K562 (cell line): ENCODE measurements around the gene ZBTB16. TPM values are rescaled to one million over a fixed set of nuclear protein-coding genes. Genes with fewer than 3 reads are reported as not detected.
A peak's percentile ranks its signal among the peaks of the same experiment; 100 is the strongest.

Experiments used
- ATAC-seq: fragments of 200-7000 bp; cut with Tn5 transposase; 3 replicates; pipeline ENCODE4 v1.9.1; 2020; ENCODE audit warnings: moderate library complexity
- BruUV-seq: library from RNA; stranded (reverse); fragments of 400-500 nt; replicated peaks from 2 replicates; lab custom pipeline; 2021; lab: Mats Ljungman, UMichigan
- CTCF ChIA-PET: fragments of 300-600 bp; formaldehyde crosslinking; extraction: SDS; loops from one replicate; lab custom pipeline; 2021; ENCODE audit warnings: low intra/inter-chr PET ratio; lab: Yijun Ruan, JAX
- POLR2A ChIA-PET: fragments of 300-600, 350-650 bp; sonication (Branson Sonifier 250); formaldehyde crosslinking; extraction: SDS; loops from one replicate; lab custom pipeline; 2021; ENCODE audit warnings: antibody characterized with exemption, inconsistent platforms; lab: Yijun Ruan, JAX
- DNase-seq, 4 experiments: peaks; one replicate each; pipeline versions ENCODE4 v3.0.0 to v3.0.0-alpha.2; 2011 to 2018; ENCODE audit warnings: low spot score in 3 of 4, mixed read lengths in 3 of 4; ENCODE audit errors: extremely low read depth in 1 of 4
- FAIRE-seq: peaks from 2 replicates; lab custom pipeline; 2011; peaks lifted over from hg19 to GRCh38; lab: Jason Lieb, UNC
- H2AFZ ChIP-seq: 2 replicates; pipeline ENCODE4 v1.6.0; 2011; ENCODE audit warnings: low read depth, low read length, control low read depth, inconsistent platforms
- H3K27ac ChIP-seq: fragments of 200-600 bp; 3 replicates; pipeline ENCODE4 v1.8.0; 2011; ENCODE audit warnings: low read depth, mild to moderate bottlenecking, control low read depth, inconsistent platforms, low read length, moderate library complexity, mixed read lengths; ENCODE audit errors: extremely low read depth
- H3K27me3 ChIP-seq, 2 experiments: fragments of 300-600 bp in 1 of 2; 2 replicates in 1 of 2; 3 replicates in 1 of 2; pipeline versions ENCODE4 v1.6.0 to v1.8.0; 2011; ENCODE audit warnings: inconsistent platforms in 2 of 2, low read length in 2 of 2, mild to moderate bottlenecking in 1 of 2, mixed read lengths in 1 of 2, moderate library complexity in 1 of 2; ENCODE audit not compliant: control insufficient read depth in 2 of 2, insufficient read depth in 2 of 2
- H3K36me3 ChIP-seq: fragments of 300-600 bp; 3 replicates; pipeline ENCODE4 v1.8.0; 2011; ENCODE audit warnings: mild to moderate bottlenecking, low read length, inconsistent platforms; ENCODE audit not compliant: control insufficient read depth, insufficient read depth
- H3K4me1 ChIP-seq, 2 experiments: fragments of 200-600 bp in 1 of 2; replicated peaks in 1 of 2; 2 replicates in 1 of 2; 3 replicates in 1 of 2; pipeline versions ENCODE4 v1.5.1 to v1.8.0; 2011; ENCODE audit warnings: inconsistent platforms in 2 of 2, low read length in 2 of 2, mild to moderate bottlenecking in 1 of 2, mixed read lengths in 1 of 2, moderate library complexity in 1 of 2; ENCODE audit not compliant: control insufficient read depth in 2 of 2, insufficient read depth in 2 of 2
- H3K4me2 ChIP-seq: 2 replicates; pipeline ENCODE4 v1.6.1; 2011; ENCODE audit warnings: low read length, control low read depth, inconsistent platforms, mixed read lengths; ENCODE audit not compliant: insufficient read depth
- H3K4me3 ChIP-seq: fragments of 200-600 bp; sonication (generic), shearing (Covaris generic); 2 replicates; pipeline ENCODE4 v1.5.1; 2016; ENCODE audit warnings: control low read depth, inconsistent platforms
- H3K79me2 ChIP-seq: fragments of 200-600 bp; 3 replicates; pipeline ENCODE4 v1.8.0; 2011; ENCODE audit warnings: low read length, inconsistent platforms; ENCODE audit not compliant: control insufficient read depth, insufficient read depth
- H3K9ac ChIP-seq, 2 experiments: 2 replicates each; pipeline versions ENCODE4 v1.6.0 to v1.6.1; 2011; ENCODE audit warnings: low read depth in 2 of 2, low read length in 2 of 2, control low read depth in 1 of 2, inconsistent platforms in 1 of 2, mild to moderate bottlenecking in 1 of 2, mixed read lengths in 1 of 2; ENCODE audit not compliant: insufficient read depth in 1 of 2
- H3K9me1 ChIP-seq: one replicate; pipeline ENCODE4 v1.6.0; 2011; ENCODE audit warnings: inconsistent platforms, mild to moderate bottlenecking, low read length, moderate library complexity; ENCODE audit not compliant: control insufficient read depth, insufficient read depth
- H3K9me3 ChIP-seq: replicated peaks from 2 replicates; pipeline ENCODE4 v1.5.1; 2011; ENCODE audit warnings: low read depth, low read length, inconsistent platforms; ENCODE audit not compliant: control insufficient read depth, insufficient read depth
- H4K20me1 ChIP-seq: replicated peaks from 2 replicates; pipeline ENCODE4 v1.6.1; 2011; ENCODE audit warnings: low read length, inconsistent platforms, mixed read lengths; ENCODE audit not compliant: control insufficient read depth, insufficient read depth
- NR1H2 ChIP-seq: sonication (generic); formaldehyde crosslinking; IDR thresholded peaks from 2 replicates; pipeline ENCODE4 v1.4.0; 2020; ENCODE audit warnings: mild to moderate bottlenecking, missing genetic modification reagents
- NR4A1 ChIP-seq, 2 experiments: fragments of 250-450 bp in 1 of 2; fragments of 450-650 bp in 1 of 2; sonication (Bioruptor Pico) in 1 of 2; IDR thresholded peaks; 2 replicates each; pipeline versions ENCODE4 v1.4.0 to v1.6.1; 2016 to 2020; ENCODE audit warnings: mild to moderate bottlenecking in 2 of 2, missing compliant biosample characterization in 1 of 2, missing genetic modification characterization in 1 of 2, moderate library complexity in 1 of 2
- SMAD1 ChIP-seq: fragments of 150-350 bp; IDR thresholded peaks from 2 replicates; pipeline ENCODE4 v1.6.1; 2014; ENCODE audit warnings: low read length, low read depth; ENCODE audit not compliant: partially characterized antibody
- TEAD1 ChIP-seq, 2 experiments: fragments of 450-650 bp in 1 of 2; sonication (generic) in 1 of 2; formaldehyde crosslinking; IDR thresholded peaks; 2 replicates each; pipeline versions ENCODE4 v1.4.0 to v1.8.0; 2020 to 2022; ENCODE audit warnings: mild to moderate bottlenecking in 2 of 2, missing genetic modification reagents in 1 of 2
- WGBS: fragments of 100-300 bp; shearing (Covaris generic); methylation state at CpG from one replicate; pipeline ENCODE4 v1.1.6; 2016; ENCODE audit warnings: low coverage, mixed read lengths; ENCODE audit not compliant: insufficient coverage; ENCODE audit errors: missing lambda C conversion rate; 5-methylcytosine and 5-hydroxymethylcytosine counted together
- in situ Hi-C: fragments of 300-500 bp; cut with MboI; formaldehyde crosslinking; loops from 4 replicates; pipeline ENCODE4 v1.15.0; 2018; ENCODE audit warnings: inconsistent platforms, mixed read lengths
- intact Hi-C: fragments of 100-400 bp; cut with micrococcal nuclease; formaldehyde crosslinking; loops from 2 replicates; pipeline ENCODE4 v1.14.2; 2022
- polyA plus RNA-seq, 8 experiments: library from polyadenylated mRNA; depleted of rRNA in 4 of 8; stranded (reverse) in 5 of 8; unstranded in 3 of 8; fragments of >200 nt; fragmentation: Nextera tagmentation in 2 of 8; fragmentation: Illumina TruSeq in 1 of 8; extraction: Ambion mirVana in 2 of 8; extraction: Trizol in 1 of 8; gene quantifications; 2 replicates each; pipeline versions ENCODE4 v1.2.1 to v1.2.3, GENCODE V29; 2011 to 2014; ENCODE audit warnings: inconsistent platforms in 1 of 8, missing spikeins in 1 of 8
- total RNA-seq, 7 experiments: library from RNA; depleted of rRNA in 6 of 7; stranded (reverse); fragments of >200 nt in 6 of 7; fragmentation: Illumina TruSeq in 2 of 7; extraction: Trizol in 2 of 7; gene quantifications; 2 replicates each; pipeline versions ENCODE4 v1.2.1 to v1.2.3, GENCODE V29; 2011 to 2021; ENCODE audit warnings: low replicate concordance in 1 of 7
- TF ChIP-seq, protein P1 (sequence below): fragments of 250-450 bp; sonication (Bioruptor Pico); IDR thresholded peaks from 2 replicates; pipeline ENCODE4 v1.4.0; 2020
- TF ChIP-seq, protein P2 (sequence below): sonication (generic); formaldehyde crosslinking; IDR thresholded peaks from 2 replicates; pipeline ENCODE4 v1.8.1; 2023; ENCODE audit warnings: mild to moderate bottlenecking, missing genetic modification reagents

The ZBTB16 gene
- total and polyA plus RNA-seq, 9 of the 15 experiments (the other 6 are each of a cell fraction or from before 2014, with no cell fraction given): 0.06 to 0.40 (median 0.24) TPM; not detected in 4

DNA sequence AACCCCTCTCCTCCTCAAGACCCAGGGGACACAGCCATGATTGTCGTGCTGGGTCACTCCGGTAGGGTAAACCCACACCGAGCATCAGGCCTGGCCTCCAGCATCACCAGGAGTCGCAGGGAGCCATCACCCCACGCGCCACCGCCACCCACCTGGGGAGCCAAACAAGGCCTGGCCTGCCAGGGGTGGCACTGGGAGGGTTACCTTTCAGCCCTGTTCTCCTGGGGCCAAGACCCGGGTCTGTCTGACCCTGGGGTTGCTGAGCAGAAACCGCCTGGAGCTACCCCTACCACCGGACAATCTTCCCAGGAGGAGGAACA, 197.4 kb downstream of the ZBTB16 start (continued):
- TF ChIP-seq NR1H2 (CRISPR knock-in tag) (no peak), SMAD1 (no peak), TEAD1 (CRISPR knock-in tag; IDR thresholded peaks at IDR 0.05) (no peak)
- TF ChIP-seq, protein P1, sequence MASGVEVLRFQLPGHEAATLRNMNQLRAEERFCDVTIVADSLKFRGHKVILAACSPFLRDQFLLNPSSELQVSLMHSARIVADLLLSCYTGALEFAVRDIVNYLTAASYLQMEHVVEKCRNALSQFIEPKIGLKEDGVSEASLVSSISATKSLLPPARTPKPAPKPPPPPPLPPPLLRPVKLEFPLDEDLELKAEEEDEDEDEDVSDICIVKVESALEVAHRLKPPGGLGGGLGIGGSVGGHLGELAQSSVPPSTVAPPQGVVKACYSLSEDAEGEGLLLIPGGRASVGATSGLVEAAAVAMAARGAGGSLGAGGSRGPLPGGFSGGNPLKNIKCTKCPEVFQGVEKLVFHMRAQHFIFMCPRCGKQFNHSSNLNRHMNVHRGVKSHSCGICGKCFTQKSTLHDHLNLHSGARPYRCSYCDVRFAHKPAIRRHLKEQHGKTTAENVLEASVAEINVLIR (CRISPR knock-in tag): no peak

DNA sequence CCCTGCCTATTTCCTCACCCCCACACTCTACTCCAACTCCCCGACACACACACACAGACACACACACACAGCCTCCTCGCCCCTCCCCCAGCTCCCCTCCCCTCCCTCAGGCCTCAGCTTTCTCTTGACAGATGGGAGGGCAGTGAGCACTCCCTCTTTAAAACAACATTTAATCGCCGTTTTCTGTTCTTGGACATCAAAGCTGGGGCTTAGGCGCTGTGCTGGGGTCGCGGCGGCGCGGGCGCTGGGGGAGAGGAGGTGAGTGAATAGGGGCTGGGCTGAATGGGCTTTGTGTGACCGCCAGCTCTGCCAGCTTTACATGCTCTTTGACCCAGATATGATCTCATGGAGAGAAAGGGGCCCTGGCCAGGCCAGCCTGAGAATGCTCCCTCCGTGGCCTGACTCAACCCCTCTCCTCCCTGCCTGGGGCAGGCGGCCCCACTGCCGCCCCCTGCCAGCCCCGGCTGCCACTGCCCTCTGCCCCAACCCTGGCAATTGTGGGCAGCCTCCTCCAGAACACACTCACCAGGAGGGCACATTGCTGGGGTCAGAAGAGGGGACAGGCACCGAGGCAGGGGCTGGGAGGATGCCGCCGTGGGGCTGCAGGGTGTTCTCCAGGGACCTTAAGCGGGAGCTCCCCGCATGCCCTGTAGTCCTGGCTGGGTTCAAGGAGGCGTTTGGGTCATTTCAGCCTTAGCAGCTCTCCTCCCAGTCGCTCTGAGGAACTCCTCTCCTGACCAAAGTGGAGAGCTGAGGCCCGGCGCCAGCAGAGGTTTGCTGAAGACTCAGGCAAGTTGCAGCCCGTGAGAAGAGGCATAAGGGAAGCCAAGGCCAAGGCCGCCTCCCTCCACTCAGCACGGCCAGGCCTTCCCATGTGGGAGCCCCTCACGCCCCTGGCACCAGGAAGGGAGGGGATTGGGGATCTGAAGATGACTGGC, 198.4 kb downstream of the ZBTB16 start:
- Histone ChIP-seq H3K27ac (no peak overlapping the region), H3K9ac (peak overlapping the region in 1 of 2 experiments; percentile 55; a peak in 2 of 4 replicates)
- TF ChIP-seq NR4A1 (CRISPR knock-in tag; IDR thresholded peaks at IDR 0.05) (no peak), NR4A1 (tag; IDR thresholded peaks at IDR 0.05) (no peak)
- TF ChIP-seq, protein P2, sequence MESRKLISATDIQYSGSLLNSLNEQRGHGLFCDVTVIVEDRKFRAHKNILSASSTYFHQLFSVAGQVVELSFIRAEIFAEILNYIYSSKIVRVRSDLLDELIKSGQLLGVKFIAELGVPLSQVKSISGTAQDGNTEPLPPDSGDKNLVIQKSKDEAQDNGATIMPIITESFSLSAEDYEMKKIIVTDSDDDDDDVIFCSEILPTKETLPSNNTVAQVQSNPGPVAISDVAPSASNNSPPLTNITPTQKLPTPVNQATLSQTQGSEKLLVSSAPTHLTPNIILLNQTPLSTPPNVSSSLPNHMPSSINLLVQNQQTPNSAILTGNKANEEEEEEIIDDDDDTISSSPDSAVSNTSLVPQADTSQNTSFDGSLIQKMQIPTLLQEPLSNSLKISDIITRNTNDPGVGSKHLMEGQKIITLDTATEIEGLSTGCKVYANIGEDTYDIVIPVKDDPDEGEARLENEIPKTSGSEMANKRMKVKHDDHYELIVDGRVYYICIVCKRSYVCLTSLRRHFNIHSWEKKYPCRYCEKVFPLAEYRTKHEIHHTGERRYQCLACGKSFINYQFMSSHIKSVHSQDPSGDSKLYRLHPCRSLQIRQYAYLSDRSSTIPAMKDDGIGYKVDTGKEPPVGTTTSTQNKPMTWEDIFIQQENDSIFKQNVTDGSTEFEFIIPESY (CRISPR knock-in tag): peak; percentile 47; the same call in 1 of the 2 replicates
- TF ChIP-seq, all 486 proteins: peak for 1
- no peaks in the 10 kb centered on the region for H3K27me3 ChIP-seq
- DNase-seq: no peak
- POLR2A ChIA-PET: interaction anchor here (0.6 kb wide), 1 partner anchor 555 kb away, joined by 4 read pairs; no protein-coding TSS in a partner anchor
- H3K36me3 ChIP-seq: no peaks in the 10 kb centered on the region
- H3K9me3 ChIP-seq: no peaks in the 10 kb centered on the region
- H3K9me1 ChIP-seq: peaks cover 3% of the 10 kb centered on the region
- FAIRE-seq: no peak
- H2AFZ ChIP-seq: 0 out of 2 replicates have a peak overlapping the region, but pooled peaks have one; percentile 4
- H3K4me3 ChIP-seq: no peak overlapping the region
- no peak overlapping the region for H3K4me2 ChIP-seq
- ATAC-seq: no peak
- no peaks in the 10 kb centered on the region for H3K79me2 ChIP-seq
- BruUV-seq: no TSS peak
- intact Hi-C loops (no loop called here), in situ Hi-C loops (loop anchor here (25.0 kb wide), 1 partner anchor 946 kb away; the partner anchor contains the start of gene TTC12)
- CTCF ChIA-PET: no interaction called here
- peaks cover 5 to 22% of the 10 kb centered on the region in 2 experiments; a peak in 4 of 5 replicates for H3K4me1 ChIP-seq
- WGBS: 75% methylated on average over 25 of the region's 29 CpGs
- no peaks in the 10 kb centered on the region for H4K20me1 ChIP-seq
